ENCODE results near the gene CCDC80.

CCDC80 gene

GRCh38 chr3:112579232-112579631 is 61.7 kb downstream of the CCDC80 start:
- Histone ChIP-seq H3K4me3 (ENCODE audit: low read length, poor library complexity, severe bottlenecking) (no peak overlapping the region), H3K9ac (ENCODE audit: low read depth, low read length, poor library complexity, severe bottlenecking) (no peak overlapping the region), H2AFZ (ENCODE audit: low read length) (no peak overlapping the region), H3K4me2 (ENCODE audit: low read depth, low read length, poor library complexity, severe bottlenecking) (no peak overlapping the region), H3K9me3 (ENCODE audit: insufficient read depth, low read depth, low read length) (no peaks in the 10 kb centered on the region), H3K9me2 (replicated peaks; ENCODE audit: low read depth, low read length) (no peaks in the 10 kb centered on the region), H3F3A (ENCODE audit: low read depth) (no peaks in the 10 kb centered on the region), H3K79me2 (ENCODE audit: insufficient read depth, low read length) (no peaks in the 10 kb centered on the region), H4K20me1 (ENCODE audit: insufficient read depth, low read length, poor library complexity, severe bottlenecking) (no peaks in the 10 kb centered on the region), H3K36me3 (ENCODE audit: insufficient read depth, low read length) (peaks cover 37% of the 10 kb centered on the region; the same call in 1 of the 2 replicates), H3K4me1 (ENCODE audit: insufficient read depth, low read length, poor library complexity, severe bottlenecking) (peaks cover 5% of the 10 kb centered on the region), H3K27me3 (ENCODE audit: insufficient read depth, low read length, poor library complexity, severe bottlenecking) (no peaks in the 10 kb centered on the region)
- TF ChIP-seq EZH2phosphoT487 (IDR thresholded peaks at IDR 0.05; ENCODE audit: borderline replicate concordance) = no peak
- TF ChIP-seq, protein P1, sequence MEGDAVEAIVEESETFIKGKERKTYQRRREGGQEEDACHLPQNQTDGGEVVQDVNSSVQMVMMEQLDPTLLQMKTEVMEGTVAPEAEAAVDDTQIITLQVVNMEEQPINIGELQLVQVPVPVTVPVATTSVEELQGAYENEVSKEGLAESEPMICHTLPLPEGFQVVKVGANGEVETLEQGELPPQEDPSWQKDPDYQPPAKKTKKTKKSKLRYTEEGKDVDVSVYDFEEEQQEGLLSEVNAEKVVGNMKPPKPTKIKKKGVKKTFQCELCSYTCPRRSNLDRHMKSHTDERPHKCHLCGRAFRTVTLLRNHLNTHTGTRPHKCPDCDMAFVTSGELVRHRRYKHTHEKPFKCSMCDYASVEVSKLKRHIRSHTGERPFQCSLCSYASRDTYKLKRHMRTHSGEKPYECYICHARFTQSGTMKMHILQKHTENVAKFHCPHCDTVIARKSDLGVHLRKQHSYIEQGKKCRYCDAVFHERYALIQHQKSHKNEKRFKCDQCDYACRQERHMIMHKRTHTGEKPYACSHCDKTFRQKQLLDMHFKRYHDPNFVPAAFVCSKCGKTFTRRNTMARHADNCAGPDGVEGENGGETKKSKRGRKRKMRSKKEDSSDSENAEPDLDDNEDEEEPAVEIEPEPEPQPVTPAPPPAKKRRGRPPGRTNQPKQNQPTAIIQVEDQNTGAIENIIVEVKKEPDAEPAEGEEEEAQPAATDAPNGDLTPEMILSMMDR (conservative IDR thresholded peaks at IDR 0.05; ENCODE audit: low read length) = no peak

DNA sequence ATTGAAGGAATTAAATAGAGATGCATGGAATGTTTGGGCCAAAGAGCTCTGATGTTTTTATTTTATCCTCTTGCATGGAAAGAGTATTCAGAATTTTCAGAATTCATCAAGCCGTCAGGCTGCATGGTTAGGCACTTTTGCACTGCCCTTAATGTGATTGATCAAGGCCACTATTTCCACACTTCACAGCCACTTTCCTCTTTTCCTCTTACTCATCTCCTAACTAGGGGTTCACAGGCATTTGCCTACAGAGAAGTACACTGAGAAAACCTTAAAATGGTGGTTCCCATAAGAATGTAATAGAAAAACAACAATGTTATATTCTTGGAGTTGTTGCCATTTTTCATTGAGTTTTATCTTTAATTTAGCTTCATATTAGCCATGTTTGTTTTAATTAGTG is 68.2 kb downstream of the CCDC80 start:
- no peak overlapping the region for H3K4me3 ChIP-seq (ENCODE audit: low read length, poor library complexity, severe bottlenecking)
- H3K4me1 ChIP-seq (ENCODE audit: insufficient read depth, low read length, poor library complexity, severe bottlenecking) = peaks cover 14% of the 10 kb centered on the region
- H4K20me1 ChIP-seq (ENCODE audit: insufficient read depth, low read length, poor library complexity, severe bottlenecking) = no peaks in the 10 kb centered on the region
- no peaks in the 10 kb centered on the region for H3K9me2 ChIP-seq (replicated peaks; ENCODE audit: low read depth, low read length)
- no peaks in the 10 kb centered on the region for H3K79me2 ChIP-seq (ENCODE audit: insufficient read depth, low read length)
- no peak overlapping the region for H3K4me2 ChIP-seq (ENCODE audit: low read depth, low read length, poor library complexity, severe bottlenecking)
- no peaks in the 10 kb centered on the region for H3F3A ChIP-seq (ENCODE audit: low read depth)
- no peaks in the 10 kb centered on the region for H3K9me3 ChIP-seq (ENCODE audit: insufficient read depth, low read depth, low read length)
- no peaks in the 10 kb centered on the region for H3K27me3 ChIP-seq (ENCODE audit: insufficient read depth, low read length, poor library complexity, severe bottlenecking)
- TF ChIP-seq, protein P1 (conservative IDR thresholded peaks at IDR 0.05; ENCODE audit: low read length) = no peak
- no peak for TF ChIP-seq EZH2phosphoT487 (IDR thresholded peaks at IDR 0.05; ENCODE audit: borderline replicate concordance)
- H2AFZ ChIP-seq (ENCODE audit: low read length) = no peak overlapping the region
- peaks cover 23% of the 10 kb centered on the region; the same call in 1 of the 2 replicates for H3K36me3 ChIP-seq (ENCODE audit: insufficient read depth, low read length)
- H3K9ac ChIP-seq (ENCODE audit: low read depth, low read length, poor library complexity, severe bottlenecking) = no peak overlapping the region

DNA sequence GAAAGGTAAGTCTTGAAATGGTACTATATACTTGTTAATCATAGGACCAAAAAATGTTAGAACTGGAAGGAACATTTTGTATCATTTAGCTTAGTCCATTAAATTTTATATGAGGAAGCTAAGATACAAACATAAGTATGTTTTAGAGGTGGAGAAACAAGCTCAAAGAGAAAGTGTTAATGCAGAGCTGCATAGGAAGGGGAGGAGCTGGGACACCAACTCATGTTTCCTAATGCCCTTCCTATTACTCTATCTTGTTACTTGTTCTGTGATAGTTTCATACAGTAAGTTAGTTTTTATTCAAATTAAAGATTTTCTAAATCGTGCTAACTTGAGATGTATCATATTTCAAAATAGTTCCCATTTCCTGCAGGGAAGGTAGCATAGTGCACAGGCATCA is 71.7 kb downstream of the CCDC80 start:
- Histone ChIP-seq H3K4me3 (ENCODE audit: low read length, poor library complexity, severe bottlenecking) (peak overlapping the region; percentile 57), H3K36me3 (ENCODE audit: insufficient read depth, low read length) (peaks cover 23% of the 10 kb centered on the region; the same call in 1 of the 2 replicates), H3F3A (ENCODE audit: low read depth) (no peaks in the 10 kb centered on the region), H4K20me1 (ENCODE audit: insufficient read depth, low read length, poor library complexity, severe bottlenecking) (no peaks in the 10 kb centered on the region), H3K27me3 (ENCODE audit: insufficient read depth, low read length, poor library complexity, severe bottlenecking) (no peaks in the 10 kb centered on the region), H3K9me3 (ENCODE audit: insufficient read depth, low read depth, low read length) (no peaks in the 10 kb centered on the region), H3K9me2 (replicated peaks; ENCODE audit: low read depth, low read length) (no peaks in the 10 kb centered on the region), H3K4me2 (ENCODE audit: low read depth, low read length, poor library complexity, severe bottlenecking) (peak overlapping the region; percentile 69), H3K4me1 (ENCODE audit: insufficient read depth, low read length, poor library complexity, severe bottlenecking) (peaks cover 9% of the 10 kb centered on the region), H3K79me2 (ENCODE audit: insufficient read depth, low read length) (no peaks in the 10 kb centered on the region), H2AFZ (ENCODE audit: low read length) (no peak overlapping the region), H3K9ac (ENCODE audit: low read depth, low read length, poor library complexity, severe bottlenecking) (peak overlapping the region; percentile 47)
- no peak for TF ChIP-seq EZH2phosphoT487 (IDR thresholded peaks at IDR 0.05; ENCODE audit: borderline replicate concordance)
- TF ChIP-seq, protein P1 (conservative IDR thresholded peaks at IDR 0.05; ENCODE audit: low read length) = no peak

All from Loucy (cell line).